Astrocyte (in vitro differentiated cells and primary cell): ENCODE results near the gene ERCC5.

Experiments used
- EZH2 ChIP-seq: IDR thresholded peaks from 2 replicates; pipeline ENCODE4 v1.6.1; 2012; ENCODE audit warnings: mild to moderate bottlenecking, low read length, inconsistent platforms; ENCODE audit not compliant: insufficient read depth
- TF ChIP-seq, protein P1 (sequence below): IDR thresholded peaks from 2 replicates; pipeline ENCODE4 v1.5.1; 2011; ENCODE audit warnings: low read depth, mild to moderate bottlenecking, inconsistent platforms, low read length, moderate library complexity; ENCODE audit not compliant: insufficient read depth

GRCh38 chr13:102897371-102898138 is 51.7 kb downstream of the ERCC5 start:
- TF ChIP-seq, protein P1, sequence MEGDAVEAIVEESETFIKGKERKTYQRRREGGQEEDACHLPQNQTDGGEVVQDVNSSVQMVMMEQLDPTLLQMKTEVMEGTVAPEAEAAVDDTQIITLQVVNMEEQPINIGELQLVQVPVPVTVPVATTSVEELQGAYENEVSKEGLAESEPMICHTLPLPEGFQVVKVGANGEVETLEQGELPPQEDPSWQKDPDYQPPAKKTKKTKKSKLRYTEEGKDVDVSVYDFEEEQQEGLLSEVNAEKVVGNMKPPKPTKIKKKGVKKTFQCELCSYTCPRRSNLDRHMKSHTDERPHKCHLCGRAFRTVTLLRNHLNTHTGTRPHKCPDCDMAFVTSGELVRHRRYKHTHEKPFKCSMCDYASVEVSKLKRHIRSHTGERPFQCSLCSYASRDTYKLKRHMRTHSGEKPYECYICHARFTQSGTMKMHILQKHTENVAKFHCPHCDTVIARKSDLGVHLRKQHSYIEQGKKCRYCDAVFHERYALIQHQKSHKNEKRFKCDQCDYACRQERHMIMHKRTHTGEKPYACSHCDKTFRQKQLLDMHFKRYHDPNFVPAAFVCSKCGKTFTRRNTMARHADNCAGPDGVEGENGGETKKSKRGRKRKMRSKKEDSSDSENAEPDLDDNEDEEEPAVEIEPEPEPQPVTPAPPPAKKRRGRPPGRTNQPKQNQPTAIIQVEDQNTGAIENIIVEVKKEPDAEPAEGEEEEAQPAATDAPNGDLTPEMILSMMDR = no peak
- TF ChIP-seq EZH2 = no peak
